HepG2 (cell line): ENCODE data around the gene TMEM223. TPM values are rescaled to one million over a fixed set of nuclear protein-coding genes. Genes with fewer than 3 reads are reported as not detected.

Source experiments
- AKAP8 ChIP-seq: sonication (generic); formaldehyde crosslinking; IDR thresholded peaks from 2 replicates; pipeline ENCODE4 v1.5.1; 2020; ENCODE audit warnings: mild to moderate bottlenecking, missing genetic modification reagents
- GTF3A ChIP-seq: sonication (generic); formaldehyde crosslinking; conservative IDR thresholded peaks from 2 replicates; pipeline ENCODE4 v1.4.0; 2020; ENCODE audit warnings: mild to moderate bottlenecking, missing genetic modification reagents
- HNF1B ChIP-seq: sonication (generic); formaldehyde crosslinking; IDR thresholded peaks from 2 replicates; pipeline ENCODE4 v1.5.1; 2020; ENCODE audit warnings: mild to moderate bottlenecking, moderate library complexity, missing genetic modification reagents
- HNRNPL ChIP-seq: fragments of 200-400 bp; formaldehyde crosslinking; IDR thresholded peaks from 2 replicates; pipeline ENCODE4 v1.6.1; 2017; ENCODE audit warnings: mild to moderate bottlenecking, low read depth, low read length
- JARID2 ChIP-seq: sonication (generic); formaldehyde crosslinking; IDR thresholded peaks from 2 replicates; pipeline ENCODE4 v1.8.1; 2023; ENCODE audit warnings: missing genetic modification reagents, inconsistent platforms; ENCODE audit not compliant: insufficient replicate concordance
- NR2F1 ChIP-seq, 2 experiments: fragments of 450-650 bp in 1 of 2; formaldehyde crosslinking in 1 of 2; IDR thresholded peaks; 2 replicates each; pipeline versions ENCODE4 v1.5.0 to v1.6.1; 2016 to 2020; ENCODE audit warnings: mild to moderate bottlenecking in 1 of 2, missing compliant biosample characterization in 1 of 2, missing genetic modification reagents in 1 of 2, moderate library complexity in 1 of 2
- PATZ1 ChIP-seq: sonication (generic); formaldehyde crosslinking; IDR thresholded peaks from 2 replicates; pipeline ENCODE4 v1.4.0; 2020; ENCODE audit warnings: missing genetic modification reagents
- SP140L ChIP-seq: sonication (generic); formaldehyde crosslinking; IDR thresholded peaks from 2 replicates; pipeline ENCODE4 v1.4.0; 2020; ENCODE audit warnings: missing genetic modification reagents, borderline replicate concordance
- ZBTB40 ChIP-seq, 2 experiments: fragments of 450-650 bp in 1 of 2; sonication (generic) in 1 of 2; formaldehyde crosslinking in 1 of 2; IDR thresholded peaks; 2 replicates each; pipeline versions ENCODE4 v1.6.1 to v1.8.0; 2016 to 2022; ENCODE audit warnings: antibody characterized with exemption in 1 of 2, mild to moderate bottlenecking in 1 of 2, missing genetic modification reagents in 1 of 2
- ZGPAT ChIP-seq: IDR thresholded peaks from 2 replicates; pipeline ENCODE4 v1.6.1; 2016; ENCODE audit warnings: mild to moderate bottlenecking
- ZNF331 ChIP-seq: sonication (generic); formaldehyde crosslinking; IDR thresholded peaks from 2 replicates; pipeline ENCODE4 v1.4.0; 2020; ENCODE audit warnings: missing genetic modification reagents
- ZNF547 ChIP-seq: sonication (generic); formaldehyde crosslinking; IDR thresholded peaks from 2 replicates; pipeline ENCODE4 v1.5.1; 2020; ENCODE audit warnings: mild to moderate bottlenecking, missing genetic modification reagents
- polyA plus RNA-seq, 8 experiments: library from polyadenylated mRNA; depleted of rRNA in 3 of 8; stranded (reverse) in 7 of 8; unstranded in 1 of 8; fragments of >200 nt; fragmentation: Illumina TruSeq in 4 of 8; extraction: Trizol in 4 of 8; gene quantifications; 2 replicates each; pipeline versions ENCODE4 v1.2.1 to v1.2.3, GENCODE V29; 2011 to 2016; ENCODE audit warnings: low read depth in 4 of 8, missing spikeins in 1 of 8, mixed read lengths in 1 of 8; ENCODE audit not compliant: insufficient read depth in 1 of 8
- total RNA-seq, 5 experiments: library from RNA; depleted of rRNA; stranded (reverse); fragments of >200 nt; fragmentation: Illumina TruSeq; extraction: Trizol; gene quantifications; 2 replicates each; pipeline ENCODE4 v1.2.3, GENCODE V29; 2016; ENCODE audit warnings: low read depth in 1 of 5

TMEM223 gene
- total and polyA plus RNA-seq, 2 of the 13 experiments (the other 11 are each of a cell fraction or from before 2014, with no cell fraction given), result 19.5 to 24.9 TPM

GRCh38 chr11:62831520-62832335, 39.9 kb upstream of the TMEM223 start, which contains the start of gene STX5 (continued):
- peak; percentile 80 for TF ChIP-seq ZNF547 (CRISPR knock-in tag)
- peak; percentile 26; the same call in 1 of the 2 replicates for TF ChIP-seq ZGPAT (CRISPR knock-in tag)
- TF ChIP-seq ZNF331, result peak; percentile 26; the same call in 1 of the 2 replicates
- no peak for TF ChIP-seq SP140L (CRISPR knock-in tag)
- 0 out of 2 replicates have a peak, but pooled peaks have one; percentile 48 for TF ChIP-seq GTF3A (CRISPR knock-in tag)
- TF ChIP-seq AKAP8 (CRISPR knock-in tag), result no peak
- TF ChIP-seq HNF1B (CRISPR knock-in tag), result 0 out of 2 replicates have a peak, but pooled peaks have one; percentile 55
- TF ChIP-seq JARID2, result no peak
- no peak for TF ChIP-seq NR2F1 (CRISPR knock-in tag; IDR thresholded peaks at IDR 0.05)
- 0 out of 2 replicates have a peak, but pooled peaks have one; percentile 22 for TF ChIP-seq ZBTB40 (IDR thresholded peaks at IDR 0.05)
- TF ChIP-seq ZBTB40 (CRISPR knock-in tag; IDR thresholded peaks at IDR 0.05), result no peak; the same call in 1 of the 2 replicates
- peak; percentile 47; the same call in 1 of the 2 replicates for TF ChIP-seq HNRNPL
- TF ChIP-seq PATZ1 (CRISPR knock-in tag), result peak; percentile 19; the same call in 1 of the 2 replicates
